ES-I3 (cell line): ENCODE measurements around the gene NETO1.
A peak's percentile ranks its signal among the peaks of the same experiment; 100 is the strongest.

Experiments used
- H3K36me3 ChIP-seq: 2 replicates; pipeline ENCODE4 v1.6.1; 2013; ENCODE audit warnings: mild to moderate bottlenecking, low read length, control low read depth, moderate library complexity; ENCODE audit not compliant: insufficient read depth
- H3K4me1 ChIP-seq: 2 replicates; pipeline ENCODE4 v1.6.1; 2013; ENCODE audit warnings: mild to moderate bottlenecking, control low read depth, low read length; ENCODE audit not compliant: insufficient read depth
- H3K9ac ChIP-seq: 2 replicates; pipeline ENCODE4 v1.6.1; 2013; ENCODE audit warnings: low read depth, mild to moderate bottlenecking, low read length, moderate library complexity
- H3K9me3 ChIP-seq: 2 replicates; pipeline ENCODE4 v1.6.1; 2013; ENCODE audit warnings: mild to moderate bottlenecking, low read length, moderate library complexity; ENCODE audit not compliant: control insufficient read depth, insufficient read depth

NETO1 gene

DNA sequence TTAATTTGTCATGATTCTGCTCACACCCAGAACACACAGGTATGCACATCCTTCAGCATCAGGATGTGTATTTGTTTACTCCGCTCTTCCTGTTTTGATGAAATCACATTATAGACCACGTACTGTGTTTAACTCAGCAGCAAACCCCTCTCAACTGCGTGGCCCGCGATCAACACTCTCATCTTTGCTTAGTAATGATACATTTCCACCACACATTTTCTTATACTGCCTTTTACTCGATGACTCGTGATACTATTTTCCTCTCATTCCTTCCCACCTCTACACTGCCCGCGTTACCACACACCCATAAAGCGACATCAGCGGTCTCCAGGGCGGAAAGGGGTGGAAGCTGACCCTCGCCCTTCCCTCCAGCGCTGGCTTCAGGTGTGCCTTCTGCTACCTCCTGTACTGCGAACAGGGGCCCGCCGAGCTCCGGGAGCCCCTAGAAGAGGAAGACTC lies 1.3 kb downstream of the NETO1 start:
- Histone ChIP-seq H3K4me1 (no peaks in the 10 kb centered on the region), H3K9ac (peak overlapping the region; percentile 84), H3K9me3 (no peaks in the 10 kb centered on the region), H3K36me3 (no peaks in the 10 kb centered on the region)

DNA sequence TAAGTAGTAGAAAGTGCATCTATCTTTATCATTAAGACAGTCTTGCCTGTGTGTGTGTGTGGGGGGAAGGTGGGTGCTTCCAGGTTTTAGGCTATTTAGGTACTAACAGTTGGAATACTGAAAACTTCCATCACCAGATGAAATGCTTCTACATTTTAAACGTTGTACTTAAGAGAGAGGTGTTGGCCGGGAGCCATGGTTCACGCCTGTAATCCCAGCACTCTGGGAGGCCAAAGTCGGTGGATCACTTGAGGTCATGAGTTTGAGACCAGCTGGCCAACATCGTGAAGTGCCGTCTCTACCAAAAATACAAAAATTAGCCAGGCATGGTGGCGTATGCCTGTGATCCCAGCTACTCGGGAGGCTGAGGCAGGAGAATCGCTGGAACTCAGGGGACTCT lies 4.0 kb downstream of the NETO1 start:
- no peaks in the 10 kb centered on the region for H3K9me3 ChIP-seq
- H3K36me3 ChIP-seq, result no peaks in the 10 kb centered on the region; the same call in 1 of the 2 replicates
- H3K4me1 ChIP-seq, result no peaks in the 10 kb centered on the region
- H3K9ac ChIP-seq, result no peak overlapping the region

- no peaks in the 10 kb centered on the region for H3K4me1 ChIP-seq
- H3K36me3 ChIP-seq, result no peaks in the 10 kb centered on the region; the same call in 1 of the 2 replicates
- no peaks in the 10 kb centered on the region for H3K9me3 ChIP-seq
- no peak overlapping the region for H3K9ac ChIP-seq
Measured at GRCh38 chr18:72859088-72859487, 8.7 kb downstream of the NETO1 start.

DNA sequence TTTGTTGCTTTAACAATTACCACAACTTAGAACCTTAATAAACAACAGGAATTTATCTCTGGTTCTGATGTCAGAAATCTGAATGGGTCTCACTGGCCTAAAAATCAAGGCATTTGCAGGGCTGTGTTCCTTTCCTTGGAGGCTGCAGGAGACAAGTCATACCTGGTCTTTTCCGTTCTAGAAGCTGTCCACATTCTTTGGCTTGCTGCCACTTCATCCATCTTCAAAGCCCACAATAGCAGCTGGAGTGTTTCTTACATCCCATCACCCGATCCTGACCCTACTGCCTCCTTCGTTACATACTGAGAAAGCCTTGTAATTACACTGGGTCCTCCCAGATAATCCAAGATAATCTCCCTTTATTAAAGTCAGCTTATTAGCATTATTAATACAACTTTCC lies 18.1 kb downstream of the NETO1 start:
- no peak overlapping the region for H3K9ac ChIP-seq
- no peaks in the 10 kb centered on the region for H3K36me3 ChIP-seq
- peaks cover 16% of the 10 kb centered on the region for H3K4me1 ChIP-seq
- H3K9me3 ChIP-seq, result no peaks in the 10 kb centered on the region

- H3K4me1 ChIP-seq, result peaks cover 16% of the 10 kb centered on the region
- no peak overlapping the region for H3K9ac ChIP-seq
- H3K36me3 ChIP-seq, result no peaks in the 10 kb centered on the region
- H3K9me3 ChIP-seq, result no peaks in the 10 kb centered on the region
Measured at GRCh38 chr18:72848503-72849237, 19.1 kb downstream of the NETO1 start.

GRCh38 chr18:72847771-72848170 lies 20.0 kb downstream of the NETO1 start:
- H3K4me1 ChIP-seq, result peaks cover 16% of the 10 kb centered on the region
- H3K36me3 ChIP-seq, result no peaks in the 10 kb centered on the region
- no peaks in the 10 kb centered on the region for H3K9me3 ChIP-seq
- H3K9ac ChIP-seq, result no peak overlapping the region

GRCh38 chr18:72846736-72847533 lies 20.9 kb downstream of the NETO1 start:
- Histone ChIP-seq H3K36me3 (no peaks in the 10 kb centered on the region), H3K4me1 (peaks cover 16% of the 10 kb centered on the region), H3K9me3 (no peaks in the 10 kb centered on the region), H3K9ac (no peak overlapping the region)

DNA sequence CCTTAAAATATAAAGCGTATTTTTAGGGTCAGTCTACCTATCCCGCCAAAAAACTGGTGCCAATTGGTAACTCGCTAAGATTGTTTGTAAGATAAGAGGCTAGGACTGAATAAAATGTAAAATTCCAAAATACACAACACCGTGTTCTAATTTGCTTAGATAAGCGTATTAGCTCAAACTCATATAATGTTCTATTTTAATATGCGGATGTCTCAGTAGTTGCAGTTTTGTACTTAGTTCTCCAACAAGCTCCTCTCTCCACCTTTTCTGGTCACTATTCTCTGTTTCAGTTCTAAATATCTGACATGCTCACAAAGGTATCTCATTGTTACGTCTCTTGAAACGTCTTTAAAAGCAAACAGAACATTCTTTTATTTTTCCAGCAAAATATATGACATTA lies 24.0 kb downstream of the NETO1 start:
- Histone ChIP-seq H3K9ac (no peak overlapping the region), H3K36me3 (no peaks in the 10 kb centered on the region), H3K4me1 (peaks cover 21% of the 10 kb centered on the region), H3K9me3 (no peaks in the 10 kb centered on the region)

DNA sequence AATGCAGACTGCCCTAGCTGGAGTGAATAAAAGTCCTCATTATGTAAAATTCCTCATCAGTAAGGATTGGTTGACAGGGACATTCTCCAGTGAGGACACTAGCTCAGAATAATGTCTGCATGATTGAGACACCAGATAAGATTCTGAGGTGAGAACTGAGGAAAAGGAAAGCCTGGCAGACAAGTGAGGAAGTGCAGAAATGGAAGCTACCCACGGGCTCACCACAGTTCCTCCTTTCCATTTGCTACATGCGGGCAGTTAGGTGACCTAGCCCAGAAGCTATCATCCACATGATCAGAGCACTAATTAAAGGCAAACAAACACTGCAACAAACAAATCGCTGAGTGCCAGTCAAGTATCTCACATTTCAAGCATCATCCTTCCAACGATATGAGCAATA lies 27.7 kb downstream of the NETO1 start:
- H3K4me1 ChIP-seq, result peaks cover 4% of the 10 kb centered on the region; the same call in 1 of the 2 replicates
- H3K9ac ChIP-seq, result no peak overlapping the region
- H3K9me3 ChIP-seq, result no peaks in the 10 kb centered on the region
- no peaks in the 10 kb centered on the region for H3K36me3 ChIP-seq

GRCh38 chr18:72834731-72835130 lies 33.1 kb downstream of the NETO1 start:
- Histone ChIP-seq H3K9ac (no peak overlapping the region), H3K9me3 (no peaks in the 10 kb centered on the region), H3K36me3 (no peaks in the 10 kb centered on the region), H3K4me1 (no peaks in the 10 kb centered on the region)

GRCh38 chr18:72833471-72833870 lies 34.3 kb downstream of the NETO1 start:
- no peaks in the 10 kb centered on the region for H3K4me1 ChIP-seq
- H3K36me3 ChIP-seq, result no peaks in the 10 kb centered on the region

DNA sequence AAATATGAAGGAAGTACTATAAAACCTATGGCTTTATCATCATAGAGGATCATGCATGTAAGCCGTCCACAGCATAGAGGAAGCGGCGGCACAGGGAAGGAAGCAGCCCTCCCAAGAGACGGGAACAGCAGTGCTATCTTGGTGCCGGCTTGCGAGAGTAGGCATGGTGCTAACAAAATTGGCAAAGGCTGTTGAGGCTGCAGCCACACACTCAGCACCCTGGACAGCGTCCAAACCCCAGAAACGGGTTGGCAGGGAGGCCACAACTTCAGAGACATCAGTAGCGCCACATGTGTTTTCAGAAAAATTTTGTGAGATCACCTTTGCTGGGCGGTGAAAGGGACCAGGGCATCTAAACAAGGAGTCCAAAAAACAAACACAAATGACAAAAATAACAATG lies 37.7 kb downstream of the NETO1 start:
- no peak overlapping the region for H3K9ac ChIP-seq
- no peaks in the 10 kb centered on the region for H3K4me1 ChIP-seq
- no peaks in the 10 kb centered on the region for H3K36me3 ChIP-seq
- no peaks in the 10 kb centered on the region for H3K9me3 ChIP-seq

More at GRCh38 chr18:72833471-72833870, 34.3 kb downstream of the NETO1 start:
- Histone ChIP-seq H3K9me3 (no peaks in the 10 kb centered on the region), H3K9ac (no peak overlapping the region)

DNA sequence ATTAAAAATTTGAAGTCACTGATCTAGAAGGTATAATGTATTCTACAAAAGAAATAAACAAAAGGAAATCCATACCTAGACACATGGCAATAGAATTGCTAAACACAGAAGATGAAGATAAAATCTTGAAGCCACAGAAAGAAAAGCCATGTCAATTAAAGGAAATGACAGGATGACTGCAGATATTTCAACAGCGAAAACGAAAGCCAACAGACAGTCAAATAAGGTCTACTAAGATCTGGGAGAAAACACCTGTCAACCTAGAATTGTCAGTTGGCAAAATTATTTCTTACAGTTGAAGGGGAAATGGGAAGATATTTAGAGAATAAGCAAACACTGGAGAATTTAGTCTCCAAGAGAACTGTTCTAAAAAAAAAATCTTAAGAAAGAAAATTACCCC lies 39.2 kb downstream of the NETO1 start:
- no peaks in the 10 kb centered on the region for H3K4me1 ChIP-seq
- no peaks in the 10 kb centered on the region for H3K36me3 ChIP-seq
- H3K9ac ChIP-seq, result no peak overlapping the region
- no peaks in the 10 kb centered on the region for H3K9me3 ChIP-seq

DNA sequence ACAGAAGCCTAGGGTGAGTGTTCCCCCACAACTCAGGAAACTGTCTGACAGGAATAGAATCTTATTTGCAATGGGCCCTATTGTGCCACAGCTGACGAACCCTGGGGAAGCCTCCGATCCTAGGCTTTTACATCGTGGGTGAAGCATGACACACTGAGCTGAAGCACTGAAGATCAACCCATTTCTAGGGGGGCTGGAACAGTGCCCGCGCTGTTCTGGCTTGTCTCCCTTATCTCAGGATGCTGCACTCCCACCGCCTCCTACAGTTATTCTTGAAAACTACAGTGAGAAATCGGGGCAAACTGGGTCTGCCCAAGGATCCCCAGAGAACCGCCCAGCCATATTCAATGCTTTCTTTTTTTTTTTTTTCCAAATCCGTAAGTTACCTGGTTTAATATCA lies 41.1 kb downstream of the NETO1 start:
- Histone ChIP-seq H3K4me1 (no peaks in the 10 kb centered on the region), H3K36me3 (no peaks in the 10 kb centered on the region), H3K9me3 (no peaks in the 10 kb centered on the region), H3K9ac (no peak overlapping the region)

- Histone ChIP-seq H3K36me3 (no peaks in the 10 kb centered on the region), H3K9me3 (no peaks in the 10 kb centered on the region), H3K4me1 (no peaks in the 10 kb centered on the region), H3K9ac (no peak overlapping the region)
Measured at GRCh38 chr18:72823345-72823744, 44.4 kb downstream of the NETO1 start.
